Effector memory CD4-positive, alpha-beta T cell (primary cell): ENCODE measurements around the gene RNF103.
A peak's percentile ranks its signal among the peaks of the same experiment; 100 is the strongest.

ENCODE experiments used
- DNase-seq, 3 donors: peaks; one replicate each; pipeline ENCODE4 v3.0.0-alpha.2; 2020
- H3K27ac ChIP-seq: 2 replicates; pipeline ENCODE4 v1.7.0; 2013; ENCODE audit warnings: mild to moderate bottlenecking, low read length, moderate library complexity; ENCODE audit not compliant: insufficient read depth, poor library complexity, severe bottlenecking
- H3K27me3 ChIP-seq: replicated peaks from 2 replicates; pipeline ENCODE4 v1.7.0; 2013; ENCODE audit warnings: mild to moderate bottlenecking, low read length; ENCODE audit not compliant: insufficient read depth, control insufficient read depth, poor library complexity, severe bottlenecking
- H3K36me3 ChIP-seq: 2 replicates; pipeline ENCODE4 v1.7.0; 2013; ENCODE audit warnings: mild to moderate bottlenecking, low read length, moderate library complexity; ENCODE audit not compliant: control insufficient read depth, insufficient read depth
- H3K4me1 ChIP-seq: 2 replicates; pipeline ENCODE4 v1.7.0; 2013; ENCODE audit warnings: low read length, mild to moderate bottlenecking; ENCODE audit not compliant: control insufficient read depth, insufficient read depth, poor library complexity, severe bottlenecking
- H3K4me3 ChIP-seq: 2 replicates; pipeline ENCODE4 v1.7.0; 2013; ENCODE audit warnings: low read length, low read depth, mild to moderate bottlenecking; ENCODE audit not compliant: insufficient read depth, poor library complexity, severe bottlenecking
- H3K9me3 ChIP-seq: 2 replicates; pipeline ENCODE4 v1.7.0; 2013; ENCODE audit warnings: mild to moderate bottlenecking, low read length, moderate library complexity; ENCODE audit not compliant: control insufficient read depth

Gene RNF103

GRCh38 chr2:86580560-86580959 is 43.1 kb downstream of the RNF103 start:
- Histone ChIP-seq H3K4me3 (no peak overlapping the region), H3K27ac (no peak overlapping the region), H3K9me3 (no peaks in the 10 kb centered on the region), H3K27me3 (no peaks in the 10 kb centered on the region), H3K36me3 (no peaks in the 10 kb centered on the region), H3K4me1 (peaks cover 15% of the 10 kb centered on the region)
- DNase-seq = no peak

- Histone ChIP-seq H3K27me3 (no peaks in the 10 kb centered on the region), H3K9me3 (no peaks in the 10 kb centered on the region), H3K4me1 (no peaks in the 10 kb centered on the region), H3K27ac (no peak overlapping the region), H3K36me3 (no peaks in the 10 kb centered on the region), H3K4me3 (no peak overlapping the region)
- DNase-seq = no peak
These were observed 45.7 kb downstream of the RNF103 start for GRCh38 chr2:86577817-86578456.

- H3K4me1 ChIP-seq = no peaks in the 10 kb centered on the region
- H3K27ac ChIP-seq = no peak overlapping the region
- H3K4me3 ChIP-seq = no peak overlapping the region
- no peak for DNase-seq
- H3K9me3 ChIP-seq = no peaks in the 10 kb centered on the region
- no peaks in the 10 kb centered on the region for H3K36me3 ChIP-seq
- H3K27me3 ChIP-seq = no peaks in the 10 kb centered on the region
These were observed 53.6 kb downstream of the RNF103 start for GRCh38 chr2:86570059-86570458.

GRCh38 chr2:86566821-86567190 is 56.9 kb downstream of the RNF103 start:
- Histone ChIP-seq H3K4me1 (peaks cover 2% of the 10 kb centered on the region), H3K27me3 (no peaks in the 10 kb centered on the region), H3K9me3 (no peaks in the 10 kb centered on the region), H3K27ac (no peak overlapping the region), H3K36me3 (no peaks in the 10 kb centered on the region), H3K4me3 (no peak overlapping the region)
- DNase-seq = no peak

GRCh38 chr2:86566158-86566820 is 57.4 kb downstream of the RNF103 start:
- Histone ChIP-seq H3K36me3 (no peaks in the 10 kb centered on the region), H3K4me1 (peaks cover 5% of the 10 kb centered on the region), H3K27ac (no peak overlapping the region), H3K9me3 (no peaks in the 10 kb centered on the region), H3K27me3 (no peaks in the 10 kb centered on the region), H3K4me3 (no peak overlapping the region)
- no peak for DNase-seq

- peak overlapping the region; percentile 87 for H3K4me3 ChIP-seq
- peaks cover 5% of the 10 kb centered on the region for H3K4me1 ChIP-seq
- no peak for DNase-seq
- H3K36me3 ChIP-seq = no peaks in the 10 kb centered on the region
- no peaks in the 10 kb centered on the region for H3K27me3 ChIP-seq
- H3K27ac ChIP-seq = peak overlapping the region; percentile 98
- no peaks in the 10 kb centered on the region for H3K9me3 ChIP-seq
These were observed 60.0 kb downstream of the RNF103 start for GRCh38 chr2:86563650-86564061.

GRCh38 chr2:86562922-86563649 is 60.6 kb downstream of the RNF103 start, which contains the start of gene CHMP3:
Gene CHMP3, minus strand, starts transcription at chr2:86563443. Its CDS starts 95 bp downstream, at chr2:86563348.
- peaks cover 5% of the 10 kb centered on the region for H3K4me1 ChIP-seq
- peak within 1 kb of the TSS; percentile 98 for H3K27ac ChIP-seq
- H3K9me3 ChIP-seq = no peaks in the 10 kb centered on the region
- H3K27me3 ChIP-seq = no peaks in the 10 kb centered on the region
- peak; percentile 96 to 97 (median 97) for DNase-seq
- no peaks in the 10 kb centered on the region for H3K36me3 ChIP-seq
- peak within 1 kb of the TSS; percentile 87 for H3K4me3 ChIP-seq

- DNase-seq = no peak
- Histone ChIP-seq H3K27ac (peak overlapping the region; percentile 98), H3K36me3 (no peaks in the 10 kb centered on the region), H3K4me1 (peaks cover 5% of the 10 kb centered on the region), H3K27me3 (no peaks in the 10 kb centered on the region), H3K9me3 (no peaks in the 10 kb centered on the region), H3K4me3 (peak overlapping the region; percentile 87)
These were observed 61.2 kb downstream of the RNF103 start for GRCh38 chr2:86562485-86562921.

- Histone ChIP-seq H3K36me3 (no peaks in the 10 kb centered on the region), H3K9me3 (no peaks in the 10 kb centered on the region), H3K4me1 (peaks cover 13% of the 10 kb centered on the region), H3K27ac (no peak overlapping the region), H3K4me3 (no peak overlapping the region), H3K27me3 (no peaks in the 10 kb centered on the region)
- no peak for DNase-seq
These were observed 65.8 kb downstream of the RNF103 start for GRCh38 chr2:86557836-86558235.

GRCh38 chr2:86556508-86556907 is 67.2 kb downstream of the RNF103 start:
- Histone ChIP-seq H3K27me3 (no peaks in the 10 kb centered on the region), H3K4me1 (peaks cover 14% of the 10 kb centered on the region), H3K36me3 (no peaks in the 10 kb centered on the region), H3K4me3 (no peak overlapping the region), H3K9me3 (no peaks in the 10 kb centered on the region), H3K27ac (no peak overlapping the region)
- DNase-seq = no peak
